ENCODE data around the gene CEMP1. TPM values are rescaled to one million over a fixed set of nuclear protein-coding genes. Genes with fewer than 3 reads are reported as not detected.

The CEMP1 gene
- total RNA-seq, 1 donor from 2014 or later = not detected

- no peaks in the 10 kb centered on the region for H3K27me3 ChIP-seq (ENCODE audit: control insufficient read depth in 3 of 3, insufficient read depth in 3 of 3, low read length in 3 of 3)
- H3K27ac ChIP-seq (ENCODE audit: low read depth, low read length) = no peak overlapping the region
These were observed 34.0 kb downstream of the CEMP1 start for GRCh38 chr16:2497116-2497630.

GRCh38 chr16:2496223-2497115, 34.7 kb downstream of the CEMP1 start:
- Histone ChIP-seq H3K4me1 (ENCODE audit: control insufficient read depth in 3 of 3, insufficient read depth in 3 of 3, low read length in 3 of 3) (peaks cover 26 to 45% (median 37%) of the 10 kb centered on the region in 3 donors), H3K36me3 (ENCODE audit: control insufficient read depth in 3 of 3, insufficient read depth in 3 of 3, low read length in 3 of 3) (peaks cover 7 to 10% (median 9%) of the 10 kb centered on the region in 3 donors), H3K9ac (ENCODE audit: low read depth in 1 of 3, low read length in 3 of 3) (peak overlapping the region in 2 of 3 donors; percentile 57 to 73), H3K27me3 (ENCODE audit: control insufficient read depth in 3 of 3, insufficient read depth in 3 of 3, low read length in 3 of 3) (no peaks in the 10 kb centered on the region), H3K4me3 (ENCODE audit: low read length in 3 of 3) (no peak overlapping the region), H3K27ac (ENCODE audit: low read depth, low read length) (no peak overlapping the region), H3K9me3 (ENCODE audit: control insufficient read depth in 3 of 3, low read length in 3 of 3) (no peaks in the 10 kb centered on the region)

More at GRCh38 chr16:2497116-2497630, 34.0 kb downstream of the CEMP1 start:
- H3K4me3 ChIP-seq (ENCODE audit: low read length in 3 of 3) = peak overlapping the region in 2 of 3 donors; percentile 14 to 45
- H3K9me3 ChIP-seq (ENCODE audit: control insufficient read depth in 3 of 3, low read length in 3 of 3) = no peaks in the 10 kb centered on the region
- H3K9ac ChIP-seq (ENCODE audit: low read depth in 1 of 3, low read length in 3 of 3) = peak overlapping the region in 2 of 3 donors; percentile 57 to 73
- peaks cover 32 to 52% (median 43%) of the 10 kb centered on the region in 3 donors for H3K4me1 ChIP-seq (ENCODE audit: control insufficient read depth in 3 of 3, insufficient read depth in 3 of 3, low read length in 3 of 3)
- H3K36me3 ChIP-seq (ENCODE audit: control insufficient read depth in 3 of 3, insufficient read depth in 3 of 3, low read length in 3 of 3) = peaks cover 8 to 10% (median 9%) of the 10 kb centered on the region in 3 donors

- H3K36me3 ChIP-seq (ENCODE audit: control insufficient read depth in 3 of 3, insufficient read depth in 3 of 3, low read length in 3 of 3) = peaks cover 7 to 10% (median 9%) of the 10 kb centered on the region in 3 donors
- peaks cover 26 to 35% (median 31%) of the 10 kb centered on the region in 3 donors for H3K4me1 ChIP-seq (ENCODE audit: control insufficient read depth in 3 of 3, insufficient read depth in 3 of 3, low read length in 3 of 3)
- no peaks in the 10 kb centered on the region for H3K27me3 ChIP-seq (ENCODE audit: control insufficient read depth in 3 of 3, insufficient read depth in 3 of 3, low read length in 3 of 3)
- no peak overlapping the region for H3K4me3 ChIP-seq (ENCODE audit: low read length in 3 of 3)
- H3K9me3 ChIP-seq (ENCODE audit: control insufficient read depth in 3 of 3, low read length in 3 of 3) = no peaks in the 10 kb centered on the region
- no peak overlapping the region for H3K9ac ChIP-seq (ENCODE audit: low read depth in 1 of 3, low read length in 3 of 3)
- no peak overlapping the region for H3K27ac ChIP-seq (ENCODE audit: low read depth, low read length)
These were observed 36.2 kb downstream of the CEMP1 start for GRCh38 chr16:2495041-2495440.

GRCh38 chr16:2494616-2495015, 36.6 kb downstream of the CEMP1 start:
- no peak overlapping the region for H3K27ac ChIP-seq (ENCODE audit: low read depth, low read length)
- peaks cover 5 to 10% (median 9%) of the 10 kb centered on the region in 3 donors for H3K36me3 ChIP-seq (ENCODE audit: control insufficient read depth in 3 of 3, insufficient read depth in 3 of 3, low read length in 3 of 3)
- no peaks in the 10 kb centered on the region for H3K9me3 ChIP-seq (ENCODE audit: control insufficient read depth in 3 of 3, low read length in 3 of 3)

GRCh38 chr16:2493605-2494004, 37.6 kb downstream of the CEMP1 start:
- no peaks in the 10 kb centered on the region for H3K9me3 ChIP-seq (ENCODE audit: control insufficient read depth in 3 of 3, low read length in 3 of 3)
- no peak overlapping the region for H3K4me3 ChIP-seq (ENCODE audit: low read length in 3 of 3)
- H3K9ac ChIP-seq (ENCODE audit: low read depth in 1 of 3, low read length in 3 of 3) = no peak overlapping the region
- H3K4me1 ChIP-seq (ENCODE audit: control insufficient read depth in 3 of 3, insufficient read depth in 3 of 3, low read length in 3 of 3) = peaks cover 19 to 22% (median 20%) of the 10 kb centered on the region in 3 donors
- H3K27ac ChIP-seq (ENCODE audit: low read depth, low read length) = no peak overlapping the region
- H3K36me3 ChIP-seq (ENCODE audit: control insufficient read depth in 3 of 3, insufficient read depth in 3 of 3, low read length in 3 of 3) = peaks cover 5 to 10% (median 9%) of the 10 kb centered on the region in 3 donors
- H3K27me3 ChIP-seq (ENCODE audit: control insufficient read depth in 3 of 3, insufficient read depth in 3 of 3, low read length in 3 of 3) = no peaks in the 10 kb centered on the region

More at GRCh38 chr16:2494616-2495015, 36.6 kb downstream of the CEMP1 start:
- H3K27me3 ChIP-seq (ENCODE audit: control insufficient read depth in 3 of 3, insufficient read depth in 3 of 3, low read length in 3 of 3) = no peaks in the 10 kb centered on the region
- peaks cover 26 to 31% (median 29%) of the 10 kb centered on the region in 3 donors for H3K4me1 ChIP-seq (ENCODE audit: control insufficient read depth in 3 of 3, insufficient read depth in 3 of 3, low read length in 3 of 3)
- no peak overlapping the region for H3K9ac ChIP-seq (ENCODE audit: low read depth in 1 of 3, low read length in 3 of 3)
- H3K4me3 ChIP-seq (ENCODE audit: low read length in 3 of 3) = no peak overlapping the region

- no peak overlapping the region for H3K27ac ChIP-seq (ENCODE audit: low read depth, low read length)
- no peak overlapping the region for H3K9ac ChIP-seq (ENCODE audit: low read depth in 1 of 3, low read length in 3 of 3)
- no peak overlapping the region for H3K4me3 ChIP-seq (ENCODE audit: low read length in 3 of 3)
- peaks cover 5 to 10% (median 9%) of the 10 kb centered on the region in 3 donors for H3K36me3 ChIP-seq (ENCODE audit: control insufficient read depth in 3 of 3, insufficient read depth in 3 of 3, low read length in 3 of 3)
- no peaks in the 10 kb centered on the region for H3K27me3 ChIP-seq (ENCODE audit: control insufficient read depth in 3 of 3, insufficient read depth in 3 of 3, low read length in 3 of 3)
- H3K9me3 ChIP-seq (ENCODE audit: control insufficient read depth in 3 of 3, low read length in 3 of 3) = no peaks in the 10 kb centered on the region
- H3K4me1 ChIP-seq (ENCODE audit: control insufficient read depth in 3 of 3, insufficient read depth in 3 of 3, low read length in 3 of 3) = peaks cover 10 to 16% (median 12%) of the 10 kb centered on the region in 3 donors
These were observed 38.9 kb downstream of the CEMP1 start for GRCh38 chr16:2492292-2492691.

GRCh38 chr16:2490190-2491105, 40.8 kb downstream of the CEMP1 start:
- H3K9ac ChIP-seq (ENCODE audit: low read depth in 1 of 3, low read length in 3 of 3) = no peak overlapping the region
- H3K9me3 ChIP-seq (ENCODE audit: control insufficient read depth in 3 of 3, low read length in 3 of 3) = no peaks in the 10 kb centered on the region
- H3K36me3 ChIP-seq (ENCODE audit: control insufficient read depth in 3 of 3, insufficient read depth in 3 of 3, low read length in 3 of 3) = no peaks in the 10 kb centered on the region
- no peak overlapping the region for H3K27ac ChIP-seq (ENCODE audit: low read depth, low read length)
- H3K4me1 ChIP-seq (ENCODE audit: control insufficient read depth in 3 of 3, insufficient read depth in 3 of 3, low read length in 3 of 3) = peaks cover 9 to 18% (median 18%) of the 10 kb centered on the region in 3 donors
- no peak overlapping the region for H3K4me3 ChIP-seq (ENCODE audit: low read length in 3 of 3)
- H3K27me3 ChIP-seq (ENCODE audit: control insufficient read depth in 3 of 3, insufficient read depth in 3 of 3, low read length in 3 of 3) = no peaks in the 10 kb centered on the region

- Histone ChIP-seq H3K4me1 (ENCODE audit: control insufficient read depth in 3 of 3, insufficient read depth in 3 of 3, low read length in 3 of 3) (peaks cover 13 to 26% (median 25%) of the 10 kb centered on the region in 3 donors), H3K27me3 (ENCODE audit: control insufficient read depth in 3 of 3, insufficient read depth in 3 of 3, low read length in 3 of 3) (no peaks in the 10 kb centered on the region), H3K4me3 (ENCODE audit: low read length in 3 of 3) (no peak overlapping the region), H3K9me3 (ENCODE audit: control insufficient read depth in 3 of 3, low read length in 3 of 3) (no peaks in the 10 kb centered on the region), H3K9ac (ENCODE audit: low read depth in 1 of 3, low read length in 3 of 3) (no peak overlapping the region), H3K27ac (ENCODE audit: low read depth, low read length) (no peak overlapping the region), H3K36me3 (ENCODE audit: control insufficient read depth in 3 of 3, insufficient read depth in 3 of 3, low read length in 3 of 3) (no peaks in the 10 kb centered on the region)
These were observed 41.6 kb downstream of the CEMP1 start for GRCh38 chr16:2489581-2489980.

GRCh38 chr16:2487903-2488531, 43.2 kb downstream of the CEMP1 start:
- Histone ChIP-seq H3K9me3 (ENCODE audit: control insufficient read depth in 3 of 3, low read length in 3 of 3) (no peaks in the 10 kb centered on the region), H3K4me3 (ENCODE audit: low read length in 3 of 3) (no peak overlapping the region), H3K9ac (ENCODE audit: low read depth in 1 of 3, low read length in 3 of 3) (peak overlapping the region in 1 of 3 donors; percentile 62), H3K36me3 (ENCODE audit: control insufficient read depth in 3 of 3, insufficient read depth in 3 of 3, low read length in 3 of 3) (no peaks in the 10 kb centered on the region), H3K27ac (ENCODE audit: low read depth, low read length) (no peak overlapping the region), H3K27me3 (ENCODE audit: control insufficient read depth in 3 of 3, insufficient read depth in 3 of 3, low read length in 3 of 3) (no peaks in the 10 kb centered on the region), H3K4me1 (ENCODE audit: control insufficient read depth in 3 of 3, insufficient read depth in 3 of 3, low read length in 3 of 3) (peaks cover 29 to 42% (median 41%) of the 10 kb centered on the region in 3 donors)

Data from skeletal muscle tissue (tissue), 4 donors.